GM19395 (cell line): ENCODE measurements around the gene CALCOCO1.

Experiments
- ATAC-seq: cut with Tn5 transposase; IDR thresholded peaks from one replicate; pipeline ENCODE4 v1.9.1; 2021; ENCODE audit warnings: mild to moderate bottlenecking, moderate library complexity; ENCODE audit not compliant: unreplicated experiment

CALCOCO1 gene

GRCh38 chr12:53752192-53752601 lies 24.9 kb upstream of the CALCOCO1 start:
- ATAC-seq: no peak

GRCh38 chr12:53751336-53752191 lies 24.3 kb upstream of the CALCOCO1 start, which contains the start of gene CISTR:
Gene CISTR, minus strand, starts transcription at chr12:53751979.
- no peak for ATAC-seq

- ATAC-seq: no peak
Observed at GRCh38 chr12:53750812-53751335, 23.6 kb upstream of the CALCOCO1 start.

GRCh38 chr12:53749986-53750811 lies 22.9 kb upstream of the CALCOCO1 start:
- ATAC-seq: no peak

GRCh38 chr12:53748072-53748840 lies 21.0 kb upstream of the CALCOCO1 start:
- no peak for ATAC-seq

GRCh38 chr12:53747095-53747494 lies 19.8 kb upstream of the CALCOCO1 start:
- ATAC-seq: no peak

GRCh38 chr12:53746592-53747092 lies 19.4 kb upstream of the CALCOCO1 start:
- ATAC-seq: no peak

GRCh38 chr12:53744751-53745150 lies 17.5 kb upstream of the CALCOCO1 start:
- ATAC-seq: no peak

- ATAC-seq: no peak
Observed at GRCh38 chr12:53744130-53744441, 16.8 kb upstream of the CALCOCO1 start.

- ATAC-seq: no peak
Observed at GRCh38 chr12:53743266-53744129, 16.2 kb upstream of the CALCOCO1 start.

GRCh38 chr12:53740130-53740491 lies 12.9 kb upstream of the CALCOCO1 start:
- no peak for ATAC-seq

GRCh38 chr12:53739214-53740129 lies 12.2 kb upstream of the CALCOCO1 start:
- ATAC-seq: no peak

- no peak for ATAC-seq
Observed at GRCh38 chr12:53738406-53739213, 11.4 kb upstream of the CALCOCO1 start.

- ATAC-seq: no peak
Observed at GRCh38 chr12:53737951-53738405, 10.7 kb upstream of the CALCOCO1 start.

GRCh38 chr12:53737093-53737808 lies 10.0 kb upstream of the CALCOCO1 start:
- no peak for ATAC-seq

GRCh38 chr12:53736592-53736991 lies 9.3 kb upstream of the CALCOCO1 start:
- ATAC-seq: no peak

- no peak for ATAC-seq
Observed at GRCh38 chr12:53735556-53735955, 8.3 kb upstream of the CALCOCO1 start.
